ENCODE data around the gene ZNF280A. TPM values are rescaled to one million over a fixed set of nuclear protein-coding genes. Genes with fewer than 3 reads are reported as not detected.

The ZNF280A gene
- total and polyA plus RNA-seq, 9 of the 15 experiments (the other 6 are each of a cell fraction or from before 2014, with no cell fraction given), result 19.0 to 40.8 (median 28.6) TPM

- TF ChIP-seq ZNF583 (CRISPR knock-in tag; IDR thresholded peaks at IDR 0.05) (no peak), SNIP1 (IDR thresholded peaks at IDR 0.05; ENCODE audit: low read depth) (no peak), DDX20 (tag; IDR thresholded peaks at IDR 0.05; ENCODE audit: low read depth) (no peak), CBX3 (IDR thresholded peaks at IDR 0.05; ENCODE audit: borderline replicate concordance in 1 of 2, low read length in 2 of 2) (no peak), NFYB (IDR thresholded peaks at IDR 0.05; ENCODE audit: extremely low read depth, insufficient read length) (no peak), ZKSCAN8 (CRISPR knock-in tag; IDR thresholded peaks at IDR 0.05) (no peak), ZBTB49 (CRISPR knock-in tag; IDR thresholded peaks at IDR 0.05; ENCODE audit: borderline replicate concordance) (no peak), BRCA1 (IDR thresholded peaks at IDR 0.05) (no peak), BRCA1 (CRISPR knock-in tag; IDR thresholded peaks at IDR 0.05) (no peak), HNRNPH1 (optimal IDR thresholded peaks at IDR 0.05; ENCODE audit: low read depth, low read length) (no peak), CCAR2 (IDR thresholded peaks at IDR 0.05; ENCODE audit: low read depth, low read length) (no peak), GTF3C2 (IDR thresholded peaks at IDR 0.05; ENCODE audit: borderline replicate concordance, extremely low read depth, insufficient read length) (no peak), SFPQ (IDR thresholded peaks at IDR 0.05; ENCODE audit: low read depth, low read length) (no peak), ZNF449 (CRISPR knock-in tag; IDR thresholded peaks at IDR 0.05) (no peak), NCOA6 (IDR thresholded peaks at IDR 0.05) (no peak), MIER1 (IDR thresholded peaks at IDR 0.05; ENCODE audit: low read depth) (no peak), PTTG1 (tag; IDR thresholded peaks at IDR 0.05; ENCODE audit: low read depth) (no peak), HMBOX1 (IDR thresholded peaks at IDR 0.05) (no peak)
Observed at GRCh38 chr22:22533417-22533816, 13.3 kb upstream of the ZNF280A start (continued).

All from K562 (cell line).